ENCODE measurements around the gene CTNS.

CTNS gene

GRCh38 chr17:3659541-3660111 lies 23.1 kb downstream of the CTNS start:
- DNase-seq (ENCODE audit: low spot score) = peak; percentile 95

DNA sequence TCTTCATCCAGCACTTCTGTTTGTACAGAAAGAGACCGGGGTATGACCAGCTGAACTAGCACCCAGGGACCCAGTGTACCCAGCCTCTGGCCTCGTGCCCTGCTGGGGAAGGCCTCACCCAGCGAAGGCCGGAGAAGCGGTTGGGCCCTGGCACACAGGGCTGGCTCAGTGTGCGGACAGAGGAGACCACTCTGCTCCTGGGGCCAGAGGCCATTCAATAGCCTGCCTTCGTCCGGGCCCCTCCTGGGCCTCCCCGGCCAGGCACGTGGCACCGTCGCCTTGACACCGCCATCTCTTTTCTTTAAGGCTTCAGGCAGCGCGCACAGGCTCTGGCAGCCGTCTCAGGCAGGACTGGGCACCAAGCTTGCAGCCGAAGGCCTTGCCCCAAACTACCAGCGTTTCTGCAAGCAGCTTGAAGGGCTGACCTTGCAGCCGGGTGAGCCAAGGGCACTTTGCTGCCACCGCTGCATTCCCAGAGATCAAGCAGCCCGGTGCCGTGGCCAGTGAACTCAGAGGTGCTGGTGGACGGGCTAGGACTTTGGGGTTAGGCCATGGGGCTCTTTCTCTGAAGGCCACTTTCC lies 23.8 kb downstream of the CTNS start:
- no peak for DNase-seq (ENCODE audit: low spot score)

DNA sequence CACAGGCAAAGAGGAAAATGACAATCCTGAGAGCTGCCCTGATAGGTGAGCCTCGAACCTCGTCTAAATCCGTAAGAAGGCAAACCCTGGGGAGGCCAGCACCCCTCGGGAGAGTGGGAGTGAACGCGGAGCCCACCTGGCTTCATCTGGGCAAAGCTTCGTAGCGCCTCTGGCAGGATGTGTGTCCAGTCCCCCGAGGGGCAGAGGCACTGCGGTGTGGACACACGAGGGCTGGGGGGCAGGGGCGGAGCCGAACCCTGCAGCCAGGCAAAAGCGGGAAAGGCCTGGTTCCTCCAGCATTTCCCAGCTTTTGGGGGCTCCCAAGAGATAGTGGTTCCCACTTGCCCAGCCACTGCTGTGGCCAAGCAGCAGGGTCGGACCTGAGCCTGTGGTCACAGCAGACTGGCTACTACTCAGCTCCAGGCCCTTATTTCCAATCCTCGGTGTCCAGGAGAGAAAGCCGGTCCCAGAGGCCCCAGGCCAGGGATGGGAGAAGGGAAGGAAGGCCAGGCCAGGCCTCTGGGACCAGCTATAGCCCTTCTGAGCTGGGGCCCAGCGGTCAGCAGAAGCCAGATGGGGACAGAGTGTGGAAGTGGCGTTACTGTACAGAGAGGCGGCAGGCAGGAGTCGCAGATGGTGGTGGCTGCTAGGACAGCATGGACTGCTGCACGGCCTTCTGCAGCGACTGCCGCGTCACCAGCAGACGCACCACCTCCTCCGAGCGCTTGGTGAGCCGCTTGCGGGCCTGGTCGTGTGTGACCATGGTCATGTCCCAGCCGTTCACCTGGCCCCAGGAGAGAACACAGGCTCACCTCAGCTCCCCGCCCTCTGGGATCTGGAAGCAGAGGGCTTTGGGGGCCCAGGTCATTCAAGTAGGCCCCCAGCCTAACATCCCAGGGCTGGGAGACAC lies 26.8 kb downstream of the CTNS start:
- no peak for DNase-seq (ENCODE audit: low spot score)

- no peak for DNase-seq (ENCODE audit: low spot score)
Observed at GRCh38 chr17:3665834-3666233, 29.3 kb downstream of the CTNS start.

DNA sequence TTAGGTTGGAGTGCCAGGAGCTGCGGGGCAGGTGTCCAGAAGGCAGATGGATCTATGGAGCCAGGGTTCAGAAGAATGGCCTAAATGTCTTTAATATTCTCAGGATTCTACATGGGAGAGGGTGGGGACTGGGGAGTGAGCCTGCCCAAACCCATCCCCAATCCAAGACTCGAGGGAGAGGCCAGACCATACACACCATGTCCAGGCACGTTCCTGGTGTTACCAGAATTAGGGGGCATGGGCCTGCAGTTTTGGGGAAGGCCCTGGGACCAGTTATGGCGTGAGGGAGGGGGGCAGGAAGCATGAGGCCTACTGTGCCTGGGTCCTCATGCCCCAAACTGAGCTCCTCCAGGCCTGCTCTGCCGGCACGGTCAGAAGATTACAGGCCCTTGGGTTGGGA lies 30.0 kb downstream of the CTNS start:
- no peak for DNase-seq (ENCODE audit: low spot score)

DNA sequence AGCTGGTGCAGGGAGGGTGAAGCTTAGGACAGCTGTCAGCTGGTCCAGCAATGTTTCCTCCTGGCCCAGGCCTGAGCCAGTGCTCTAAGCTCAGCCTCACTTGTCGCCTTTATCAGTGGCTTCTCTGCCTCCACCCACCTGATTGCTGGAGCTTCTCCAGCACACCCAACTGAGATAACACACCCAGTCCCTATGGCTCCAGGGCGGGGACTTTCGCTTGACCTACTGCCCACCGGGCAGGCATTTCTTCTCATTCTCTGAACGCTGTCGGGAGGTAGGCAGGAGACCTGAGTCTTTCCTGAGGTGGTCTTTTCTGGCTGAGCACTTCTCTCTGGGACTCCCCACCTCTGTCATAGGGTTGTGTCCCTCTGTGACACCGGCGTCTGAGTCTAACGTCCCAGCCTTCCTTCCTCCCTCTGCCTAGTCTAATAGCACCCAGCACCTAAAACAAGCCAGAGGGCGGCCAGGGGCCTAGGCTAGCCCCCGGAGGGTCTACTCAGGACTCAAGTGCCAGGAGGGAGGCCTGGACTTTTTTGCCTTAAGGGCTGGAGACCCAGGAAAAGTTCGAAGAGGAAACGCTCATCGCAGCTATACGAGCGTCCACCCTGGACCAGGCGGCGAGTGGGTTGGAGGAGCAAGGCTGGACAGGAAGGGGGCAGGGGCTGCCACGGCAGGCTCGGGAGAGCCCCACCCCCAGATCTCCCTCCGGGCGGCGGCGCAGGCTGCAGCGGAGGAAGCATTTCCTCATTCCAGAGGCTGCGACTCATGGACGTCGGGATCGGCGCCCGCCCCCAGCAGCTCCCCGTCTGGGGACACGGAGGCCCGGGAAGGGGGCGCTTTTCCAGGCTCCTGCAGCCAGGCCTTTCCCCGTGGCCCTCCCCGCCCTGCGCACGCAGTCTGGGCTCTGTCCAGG lies 31.1 kb downstream of the CTNS start:
- DNase-seq (ENCODE audit: low spot score) = peak; percentile 95

GRCh38 chr17:3668279-3669084 lies 31.9 kb downstream of the CTNS start, which contains the start of the genes EMC6 and TAX1BP3:
Gene EMC6, plus strand, starts transcription at chr17:3668812. Its CDS starts 335 bp downstream, at chr17:3669147.
Gene TAX1BP3, minus strand, starts transcription at chr17:3668578. Its CDS starts 52 bp downstream, at chr17:3668526.
- peak; percentile 100 for DNase-seq (ENCODE audit: low spot score)

- DNase-seq (ENCODE audit: low spot score) = no peak
Observed at GRCh38 chr17:3669085-3669347, 32.5 kb downstream of the CTNS start.

DNA sequence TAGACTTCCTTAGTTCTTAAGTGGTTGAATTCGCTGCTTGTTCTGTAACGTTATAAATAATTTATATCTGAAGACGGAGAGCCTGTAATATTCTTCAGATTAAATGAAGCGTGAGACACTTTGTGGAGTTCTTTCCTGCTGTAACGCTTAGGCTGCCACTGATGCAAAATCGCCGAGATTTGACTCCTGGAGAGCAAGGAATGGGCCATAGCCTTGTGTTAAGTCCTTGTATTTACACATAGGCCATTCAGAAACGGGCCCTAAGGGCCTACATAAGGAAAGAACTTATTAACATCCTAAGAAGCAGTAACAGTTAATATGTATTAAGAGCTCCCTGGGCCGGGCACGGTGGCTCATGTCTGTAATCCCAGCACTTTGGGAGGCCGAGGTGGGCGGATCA lies 33.0 kb downstream of the CTNS start:
- DNase-seq (ENCODE audit: low spot score) = no peak

GRCh38 chr17:3672571-3672970 lies 36.0 kb downstream of the CTNS start:
- no peak for DNase-seq (ENCODE audit: low spot score)

- no peak for DNase-seq (ENCODE audit: low spot score)
Observed at GRCh38 chr17:3675886-3676285, 39.3 kb downstream of the CTNS start.

GRCh38 chr17:3678095-3678820 lies 41.7 kb downstream of the CTNS start:
- DNase-seq (ENCODE audit: low spot score) = no peak

DNA sequence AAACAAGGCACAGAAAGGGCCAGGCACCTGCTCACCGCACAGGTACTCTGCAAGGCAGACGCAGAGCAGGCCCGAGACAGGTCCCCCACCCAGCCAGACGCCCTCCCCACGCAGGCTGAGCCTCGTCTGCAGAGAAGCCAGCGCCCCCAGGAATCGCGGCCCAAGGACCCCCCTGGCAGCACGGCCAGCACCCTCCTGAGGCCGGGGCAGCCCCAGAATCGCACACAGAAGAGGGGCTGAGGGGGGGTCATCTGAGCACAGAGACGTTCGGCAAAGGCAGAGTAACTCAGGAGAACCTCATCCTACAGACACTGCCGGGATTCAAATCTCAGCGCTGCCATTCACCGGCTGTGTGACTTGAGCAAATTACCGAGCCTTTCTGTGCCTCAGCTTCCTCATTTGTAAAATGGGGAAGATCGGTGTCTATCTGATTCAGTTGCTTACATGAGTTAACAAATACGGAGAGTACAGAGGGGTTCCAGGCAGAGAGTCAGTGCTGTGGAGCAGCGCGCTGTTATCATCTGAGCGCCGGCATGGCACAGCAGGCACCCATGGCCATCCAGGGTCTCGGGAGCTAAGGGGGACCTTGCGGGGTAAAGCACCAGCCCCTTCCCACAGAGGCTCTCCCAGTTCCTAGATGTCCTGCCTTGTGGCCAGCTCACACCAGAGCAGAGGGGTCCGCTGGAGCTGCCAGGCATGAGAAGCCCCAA lies 42.4 kb downstream of the CTNS start:
- DNase-seq (ENCODE audit: low spot score) = no peak

DNA sequence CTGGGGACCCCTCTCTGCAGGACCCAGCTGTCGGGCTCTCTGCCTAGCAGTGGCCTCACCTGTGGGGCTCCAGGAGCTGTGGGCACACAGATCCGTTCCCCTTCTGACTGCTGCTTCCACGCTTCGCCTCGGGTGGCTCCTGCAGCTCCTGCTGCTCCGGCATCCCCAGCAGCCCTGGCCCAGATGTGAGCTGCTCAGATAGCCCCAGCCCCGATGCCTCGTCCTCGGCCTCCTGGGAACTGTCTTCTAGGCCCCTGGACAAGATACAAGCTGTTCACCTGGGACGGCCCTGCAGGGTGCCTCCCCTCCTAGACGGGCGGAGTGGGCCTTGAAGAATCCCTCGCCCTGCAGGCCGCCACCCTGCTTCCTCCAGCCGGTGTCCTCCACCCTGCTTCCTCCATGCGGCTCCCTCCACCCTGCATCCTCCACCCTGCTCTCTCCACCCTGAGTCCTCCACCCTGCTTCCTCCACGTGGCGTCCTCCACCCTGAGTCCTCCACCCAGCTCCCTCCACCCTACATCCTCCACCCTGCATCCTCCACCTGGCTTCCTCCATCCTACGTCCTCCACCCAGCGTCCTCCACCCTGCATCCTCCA lies 43.1 kb downstream of the CTNS start:
- DNase-seq (ENCODE audit: low spot score) = no peak

DNA sequence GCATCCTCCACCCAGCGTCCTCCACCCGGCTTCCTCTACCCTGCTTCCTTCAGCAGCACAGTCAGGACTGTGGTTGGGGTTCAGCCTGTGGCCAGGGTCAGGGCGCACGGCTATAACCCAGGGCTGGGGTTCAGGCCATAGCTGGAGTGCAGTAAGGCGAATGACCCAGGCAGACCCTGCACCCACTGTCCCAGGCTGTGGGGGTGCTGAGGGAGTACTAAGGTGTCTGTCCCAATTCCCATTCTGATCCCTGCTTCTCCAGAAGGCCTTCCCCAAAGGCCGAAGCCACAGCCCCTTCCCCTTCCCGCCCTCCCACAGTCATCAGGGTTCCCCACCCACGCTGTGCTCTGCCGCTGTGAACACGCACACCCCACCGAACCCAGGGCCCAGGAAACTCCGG lies 44.5 kb downstream of the CTNS start:
- no peak for DNase-seq (ENCODE audit: low spot score)

- no peak for DNase-seq (ENCODE audit: low spot score)
Observed at GRCh38 chr17:3681565-3681964, 45.0 kb downstream of the CTNS start.

GRCh38 chr17:3682033-3682432 lies 45.5 kb downstream of the CTNS start:
- no peak for DNase-seq (ENCODE audit: low spot score)

DNA sequence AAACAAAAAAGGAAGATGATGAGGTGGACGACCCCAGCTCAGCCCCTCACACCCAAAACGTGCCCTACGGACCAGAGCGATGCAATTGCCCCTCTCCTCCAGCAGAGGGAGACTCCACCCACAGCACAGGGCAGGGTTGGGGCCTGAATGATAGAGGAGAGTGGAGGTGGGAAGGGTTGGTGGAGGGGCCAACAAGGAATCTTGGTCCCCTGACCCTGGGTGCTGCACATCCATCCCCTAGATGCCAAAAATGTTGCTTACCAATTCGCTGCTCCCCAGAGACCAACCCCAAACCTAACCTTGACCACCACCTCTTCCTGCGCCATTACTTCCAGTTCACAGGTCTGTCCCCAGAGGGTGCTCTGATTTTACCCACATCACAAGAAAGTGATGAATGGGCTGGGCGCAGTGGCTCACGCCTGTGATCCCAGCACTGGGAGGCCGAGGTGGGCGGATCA lies 46.5 kb downstream of the CTNS start:
- peak; percentile 86 for DNase-seq (ENCODE audit: low spot score)

DNA sequence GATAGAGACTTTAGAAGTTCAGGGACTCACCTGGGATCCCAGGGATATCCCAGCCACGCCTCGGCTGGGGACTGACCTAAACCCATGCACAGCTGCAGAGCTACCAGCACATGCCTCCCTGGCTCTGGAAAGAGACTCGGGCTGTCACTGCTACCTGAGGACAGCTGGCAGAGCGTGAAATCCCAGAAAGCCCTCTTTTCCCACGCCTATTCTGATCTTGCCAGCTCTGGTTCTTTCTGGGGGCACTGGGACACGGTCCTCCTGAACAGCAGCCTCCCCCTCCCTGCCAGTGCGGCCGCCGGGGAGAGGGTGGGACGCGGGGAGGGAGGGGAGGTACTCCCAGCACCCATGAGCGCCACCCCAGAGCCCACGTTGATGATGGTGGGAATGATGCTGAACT lies 48.6 kb downstream of the CTNS start:
- DNase-seq (ENCODE audit: low spot score) = no peak
